Stimulated activated CD4-positive, alpha-beta T cell treated with anti-CD3 and anti-CD28 coated beads, Interleukin-4, amount 100 ng/mL, for 48 hours (primary cell): ENCODE measurements around the gene ZGPAT.
A peak's percentile ranks its signal among the peaks of the same experiment; 100 is the strongest.
"Not testable (repeated sequence)": the region's sequence is repeated elsewhere in the genome, so short reads cannot be mapped to it uniquely, and the experiment has no call there.

Experiments used
- DNase-seq, 2 donors: peaks; one replicate each; pipeline ENCODE4 v3.0.0-alpha.2; 2020; ENCODE audit warnings: low read depth in 2 of 2

The ZGPAT gene, protein sequence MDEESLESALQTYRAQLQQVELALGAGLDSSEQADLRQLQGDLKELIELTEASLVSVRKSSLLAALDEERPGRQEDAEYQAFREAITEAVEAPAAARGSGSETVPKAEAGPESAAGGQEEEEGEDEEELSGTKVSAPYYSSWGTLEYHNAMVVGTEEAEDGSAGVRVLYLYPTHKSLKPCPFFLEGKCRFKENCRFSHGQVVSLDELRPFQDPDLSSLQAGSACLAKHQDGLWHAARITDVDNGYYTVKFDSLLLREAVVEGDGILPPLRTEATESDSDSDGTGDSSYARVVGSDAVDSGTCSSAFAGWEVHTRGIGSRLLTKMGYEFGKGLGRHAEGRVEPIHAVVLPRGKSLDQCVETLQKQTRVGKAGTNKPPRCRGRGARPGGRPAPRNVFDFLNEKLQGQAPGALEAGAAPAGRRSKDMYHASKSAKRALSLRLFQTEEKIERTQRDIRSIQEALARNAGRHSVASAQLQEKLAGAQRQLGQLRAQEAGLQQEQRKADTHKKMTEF

DNA sequence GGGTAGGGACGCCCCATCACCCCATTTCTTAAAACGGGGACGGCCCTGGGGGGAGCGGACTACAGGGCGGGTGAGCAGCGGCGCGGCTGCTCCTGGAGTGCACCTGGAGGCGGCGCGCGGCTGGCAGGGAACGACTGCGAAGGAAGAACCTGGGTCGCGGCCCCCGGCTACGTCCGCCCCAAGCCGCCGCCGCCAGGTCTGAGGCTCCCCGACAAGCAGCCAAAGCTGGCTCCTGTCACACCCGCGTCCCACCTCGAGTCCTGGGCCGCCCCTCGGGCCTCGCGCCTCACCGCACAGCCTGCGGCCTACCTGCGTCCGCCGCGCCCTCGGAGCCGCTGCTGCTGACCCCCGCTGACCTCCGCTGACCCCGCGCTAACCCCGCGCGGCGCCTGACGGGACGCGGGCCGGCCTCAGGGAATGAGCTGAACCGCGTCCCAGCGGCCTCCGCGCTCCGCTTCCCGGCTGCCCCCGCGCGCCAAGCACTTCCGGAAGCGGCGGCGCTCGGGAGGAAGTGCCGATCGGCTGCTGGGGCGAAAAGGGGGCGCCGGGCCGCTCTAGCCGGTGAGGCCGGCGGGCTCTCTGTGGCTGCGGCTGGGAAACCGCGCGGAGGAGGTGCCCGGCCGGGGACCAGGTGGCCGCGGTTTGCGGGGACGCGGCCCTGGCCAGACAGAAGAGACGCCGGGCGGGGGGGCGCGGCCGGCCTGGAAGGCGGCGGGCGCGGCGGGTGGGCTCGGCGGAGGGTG, at the start of gene ZGPAT, which contains the start of gene ARFRP1:
TSS of gene ZGPAT (plus strand) at position 482 of the 743 bp plus-strand sequence. CDS start 542 bp downstream, outside the sequence.
TSS of gene ARFRP1 (minus strand) at position 419 of the 743 bp plus-strand sequence. CDS start 885 bp downstream, outside the sequence.
- DNase-seq, result peak; percentile 78 to 84

DNA sequence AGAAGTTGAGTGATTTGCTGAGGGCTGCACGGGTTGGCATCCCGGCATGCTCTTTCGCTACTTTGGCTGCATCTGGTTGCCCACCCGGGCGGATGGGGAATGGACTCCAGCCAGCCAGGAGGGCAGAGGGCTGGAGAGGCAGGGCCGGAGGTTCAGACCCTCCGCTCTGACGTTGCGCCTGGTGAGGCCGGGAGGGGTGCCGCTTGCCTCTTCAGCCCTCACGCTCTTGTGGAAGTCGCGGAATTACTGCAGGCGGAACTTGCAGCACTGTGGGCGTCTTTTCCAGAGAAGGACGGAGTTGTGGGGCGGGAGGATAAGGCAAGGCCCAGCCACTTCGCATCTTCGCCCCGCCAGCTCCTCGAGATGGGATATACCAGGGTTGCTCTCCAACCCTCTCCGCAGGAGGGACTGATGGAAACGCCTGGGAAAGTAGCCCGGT, 49.1 kb upstream of the ZGPAT start:
- DNase-seq, result no peak

DNA sequence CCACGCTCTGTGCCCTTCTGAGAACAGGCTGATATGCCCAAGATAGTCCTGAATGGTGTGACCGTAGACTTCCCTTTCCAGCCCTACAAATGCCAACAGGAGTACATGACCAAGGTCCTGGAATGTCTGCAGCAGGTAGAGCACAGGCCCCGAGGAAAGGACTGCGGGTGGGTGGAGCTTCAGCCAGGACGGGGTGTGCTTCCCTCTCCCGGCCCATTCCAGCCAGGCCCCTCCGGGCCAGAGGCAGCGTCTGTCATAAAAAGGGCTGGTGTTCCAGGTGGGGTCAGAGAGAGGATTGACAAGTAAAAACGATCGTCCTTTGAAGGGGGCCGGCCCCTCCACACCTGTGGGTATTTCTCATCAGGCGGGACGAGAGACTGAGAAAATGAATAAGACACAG, 48.5 kb upstream of the ZGPAT start:
- no peak for DNase-seq

DNA sequence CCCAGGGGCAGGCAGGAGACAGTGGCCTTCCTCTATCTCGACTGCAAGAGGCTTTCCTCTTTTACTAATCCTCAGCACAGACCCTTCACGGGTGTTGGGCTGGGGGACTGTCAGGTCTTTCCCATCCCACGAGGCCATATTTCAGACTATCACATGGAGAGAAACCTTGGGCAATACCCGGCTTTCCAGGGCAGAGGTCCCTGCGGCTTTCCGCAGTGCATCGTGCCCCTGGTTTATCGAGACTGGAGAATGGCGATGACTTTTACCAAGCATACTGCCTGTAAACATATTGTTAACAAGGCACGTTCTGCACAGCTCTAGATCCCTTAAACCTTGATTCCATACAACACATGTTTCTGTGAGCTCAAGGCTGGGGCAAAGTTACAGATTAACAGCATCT, 47.7 kb upstream of the ZGPAT start:
- DNase-seq, result not testable (repeated sequence)

DNA sequence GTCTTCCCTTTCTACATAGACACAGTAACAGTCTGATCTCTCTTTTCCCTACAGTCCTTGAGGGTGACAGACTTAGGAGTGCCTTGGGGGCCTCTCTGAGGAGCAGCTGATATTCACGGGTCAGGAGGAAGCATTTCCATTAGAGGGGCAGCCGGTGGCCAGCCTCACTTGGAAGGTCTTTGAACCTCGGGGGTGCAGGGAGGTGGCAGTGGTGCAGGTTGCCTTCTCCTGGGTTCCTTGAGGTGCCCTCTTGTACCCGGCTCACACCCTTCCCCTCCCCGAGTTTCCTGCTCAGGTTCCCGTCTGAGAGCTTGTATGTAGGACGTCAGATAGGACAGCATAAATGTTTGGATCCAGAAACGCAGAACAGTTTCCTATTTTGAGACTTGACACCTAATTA, 47.2 kb upstream of the ZGPAT start:
- DNase-seq, result no peak

DNA sequence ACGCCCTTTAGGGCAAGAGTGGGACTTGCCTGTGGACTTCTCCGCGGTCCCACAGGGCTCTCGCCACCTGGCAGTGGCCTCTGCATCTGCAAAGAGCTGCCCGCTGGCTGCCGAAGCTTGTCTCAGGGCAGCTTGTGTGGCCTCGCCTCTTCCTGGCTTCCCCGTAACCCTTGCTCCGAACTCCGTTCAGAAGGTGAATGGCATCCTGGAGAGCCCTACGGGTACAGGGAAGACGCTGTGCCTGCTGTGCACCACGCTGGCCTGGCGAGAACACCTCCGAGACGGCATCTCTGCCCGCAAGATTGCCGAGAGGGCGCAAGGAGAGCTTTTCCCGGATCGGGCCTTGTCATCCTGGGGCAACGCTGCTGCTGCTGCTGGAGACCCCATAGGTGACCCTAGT, 46.7 kb upstream of the ZGPAT start:
- DNase-seq, result no peak

DNA sequence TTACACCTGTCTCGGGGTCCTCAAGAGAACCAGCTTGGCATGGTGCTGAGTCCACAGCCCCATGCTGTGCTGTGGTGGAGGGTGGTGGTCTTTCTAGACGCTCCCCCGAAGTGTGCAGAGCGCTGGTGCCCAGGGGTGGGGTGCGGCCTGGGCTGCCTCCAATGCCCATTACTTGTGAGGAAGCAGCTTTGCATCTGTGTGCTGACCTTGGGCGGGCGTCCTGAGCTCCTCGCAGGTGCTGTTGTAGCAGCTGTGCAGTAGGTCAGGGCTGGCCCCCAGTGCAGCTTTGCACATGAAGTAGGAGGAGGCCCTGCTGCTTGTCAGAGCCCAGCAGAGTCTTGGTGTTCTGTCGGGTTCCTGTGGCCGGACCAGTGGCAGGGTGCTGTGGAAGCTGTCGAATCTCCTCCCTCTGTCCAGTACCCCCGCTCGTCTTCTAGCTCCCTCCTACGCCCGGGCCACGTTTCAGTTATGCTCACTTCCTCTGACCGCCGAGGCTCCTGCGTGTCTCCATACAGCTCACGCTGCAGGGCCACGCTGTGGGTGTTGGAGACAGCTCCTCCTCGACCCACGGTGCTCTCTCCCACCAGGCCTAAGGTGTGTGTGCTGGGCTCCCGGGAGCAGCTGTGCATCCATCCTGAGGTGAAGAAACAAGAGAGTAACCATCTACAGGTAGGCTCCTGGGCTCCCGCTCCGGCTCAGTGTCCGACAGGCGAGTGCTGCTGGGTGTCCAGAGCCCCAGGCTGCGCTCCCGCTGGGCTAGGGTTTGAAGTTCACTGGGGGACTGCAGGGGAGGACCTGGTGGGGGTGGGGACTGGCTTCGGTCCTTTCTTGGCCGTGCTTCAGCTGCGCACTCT, 45.7 kb upstream of the ZGPAT start:
- DNase-seq, result no peak

DNA sequence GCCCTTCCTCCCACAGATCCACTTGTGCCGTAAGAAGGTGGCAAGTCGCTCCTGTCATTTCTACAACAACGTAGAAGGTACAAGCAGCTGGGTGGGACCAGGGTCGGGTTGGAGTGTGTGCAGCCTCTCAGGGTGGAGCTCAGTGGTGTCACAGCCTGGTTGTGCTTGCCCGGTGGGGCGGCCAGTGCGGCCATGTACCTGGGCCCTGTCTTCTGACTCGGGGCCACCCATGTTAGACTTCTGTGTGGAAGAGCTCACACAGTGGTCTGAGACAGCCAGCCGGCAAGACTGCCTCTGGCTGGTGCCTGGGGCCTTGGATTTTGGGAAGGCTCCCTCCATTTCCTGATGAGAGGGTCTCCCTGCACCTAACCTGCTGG, 45.0 kb upstream of the ZGPAT start:
- no peak for DNase-seq

DNA sequence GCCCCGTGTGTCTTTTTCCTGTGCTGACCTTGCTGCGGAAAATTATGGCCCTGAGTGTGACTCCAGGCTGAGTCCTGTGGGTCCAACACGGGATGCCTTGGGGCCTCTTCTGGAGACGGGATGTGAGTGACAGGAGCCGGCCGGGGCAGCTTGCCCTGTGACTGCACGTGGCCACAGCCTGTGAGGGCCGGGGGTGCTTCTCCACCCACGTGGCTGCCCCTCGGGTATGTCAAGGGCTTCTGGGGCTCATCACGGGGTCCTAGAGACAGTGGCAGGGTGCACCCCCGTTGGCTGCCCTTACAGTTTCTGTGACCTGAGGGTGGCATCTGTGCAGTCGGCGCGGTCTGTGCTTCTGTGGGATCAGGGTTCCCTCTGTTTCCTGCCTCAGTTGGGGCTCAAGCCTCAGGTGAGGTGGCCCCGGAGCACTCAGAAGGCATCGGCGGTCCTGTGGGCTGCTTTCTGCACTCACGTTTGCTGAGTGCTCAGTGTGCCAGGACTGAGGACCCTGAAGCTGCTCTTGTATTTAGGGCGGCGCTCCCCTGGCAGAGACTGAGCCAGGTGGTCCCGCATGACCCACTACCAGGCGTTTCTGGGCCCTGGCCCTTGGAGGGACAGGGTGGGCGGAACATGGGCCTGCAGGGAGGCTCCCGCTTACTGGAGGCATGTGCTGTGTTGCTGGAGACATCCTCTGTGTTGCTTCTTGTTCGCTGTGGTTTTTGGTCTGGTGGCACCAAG, 44.3 kb upstream of the ZGPAT start:
- no peak for DNase-seq

DNA sequence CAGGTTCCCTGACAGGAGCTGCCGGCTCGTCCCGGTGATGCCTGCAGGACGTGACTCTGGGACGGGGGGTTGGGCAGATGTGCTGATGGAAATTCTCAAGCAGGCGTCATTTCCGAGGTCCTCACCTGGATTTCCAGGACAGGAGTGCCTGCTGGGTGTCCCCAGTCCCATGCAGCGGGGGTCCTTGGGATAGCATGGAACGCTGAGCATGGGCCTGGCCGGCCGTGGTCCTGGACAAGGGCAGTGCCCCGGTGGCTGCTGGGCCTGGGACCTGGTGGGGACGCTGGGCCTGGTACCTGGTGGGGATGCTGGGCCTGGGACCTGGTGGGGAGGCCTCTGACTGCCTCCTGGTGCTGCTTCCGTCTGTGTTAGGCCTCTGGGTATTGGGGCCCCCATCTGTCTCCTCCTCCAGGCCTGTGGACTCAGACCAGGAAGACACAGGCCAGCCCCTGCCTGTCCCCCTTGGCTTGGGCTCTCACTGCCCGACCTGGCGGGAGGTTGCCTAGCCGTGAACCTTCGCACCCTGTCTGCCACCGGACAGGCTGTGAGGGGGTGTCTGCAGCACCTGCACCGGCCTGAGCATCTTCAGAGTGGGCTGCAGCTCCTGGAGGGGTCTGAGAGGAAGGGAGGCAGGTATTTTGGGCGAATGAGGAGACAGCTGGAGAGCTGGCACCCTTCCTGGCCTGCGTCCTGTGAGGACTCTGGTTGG, 43.5 kb upstream of the ZGPAT start:
- DNase-seq, result no peak

DNA sequence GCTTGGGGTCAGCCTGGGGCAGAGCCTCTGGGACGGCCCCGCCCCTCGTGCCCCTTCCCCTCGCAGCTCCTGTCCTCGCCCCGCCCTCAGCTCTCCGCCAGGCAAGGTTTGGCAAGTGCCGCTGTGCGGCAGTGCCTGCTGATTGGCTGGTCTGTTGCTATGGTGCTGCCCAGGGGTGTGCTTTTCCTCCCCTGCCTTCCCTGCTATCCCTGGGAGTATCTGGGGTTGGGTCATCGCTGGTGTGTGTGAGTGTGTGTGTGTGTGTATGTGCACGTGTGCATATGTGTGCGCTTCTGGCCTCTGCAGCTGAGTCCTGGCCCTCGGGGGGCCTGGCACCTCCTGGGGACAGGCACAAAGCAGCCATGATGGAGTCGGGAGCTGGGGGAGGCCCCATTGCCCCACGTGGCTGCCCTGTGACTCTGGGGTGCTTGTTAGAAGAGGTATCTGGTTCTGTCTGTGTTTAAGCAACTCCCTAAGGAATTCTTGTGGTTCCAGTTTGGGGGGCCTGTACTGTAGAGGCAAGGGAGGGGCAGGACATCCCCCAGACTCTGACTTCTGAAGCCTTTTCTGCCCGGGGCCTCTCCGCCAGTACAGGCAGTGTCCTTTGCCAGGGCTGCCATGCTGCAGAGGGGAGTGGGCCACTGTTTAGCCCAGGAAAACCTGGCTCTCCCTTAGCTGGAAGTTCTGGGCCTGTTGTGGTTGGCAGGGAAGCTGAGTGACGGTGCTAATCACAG, 42.8 kb upstream of the ZGPAT start:
- DNase-seq, result no peak

DNA sequence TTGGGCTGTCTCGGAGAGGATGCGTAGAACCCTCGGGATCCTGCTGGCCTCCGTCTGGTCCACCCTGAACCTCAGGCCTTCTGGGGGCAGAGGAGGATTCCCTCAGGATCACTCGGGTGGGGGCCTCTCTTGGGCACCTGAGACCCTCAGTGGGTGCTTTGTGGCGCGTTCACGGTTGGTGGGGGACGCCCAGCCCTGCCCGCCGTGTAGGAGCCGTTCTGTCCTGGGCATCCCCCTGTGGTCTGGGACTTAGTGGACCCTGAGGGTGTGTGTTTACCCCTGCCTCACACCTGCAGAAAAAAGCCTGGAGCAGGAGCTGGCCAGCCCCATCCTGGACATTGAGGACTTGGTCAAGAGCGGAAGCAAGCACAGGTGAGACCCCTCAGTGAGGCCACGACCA, 42.1 kb upstream of the ZGPAT start:
- DNase-seq, result no peak

DNA sequence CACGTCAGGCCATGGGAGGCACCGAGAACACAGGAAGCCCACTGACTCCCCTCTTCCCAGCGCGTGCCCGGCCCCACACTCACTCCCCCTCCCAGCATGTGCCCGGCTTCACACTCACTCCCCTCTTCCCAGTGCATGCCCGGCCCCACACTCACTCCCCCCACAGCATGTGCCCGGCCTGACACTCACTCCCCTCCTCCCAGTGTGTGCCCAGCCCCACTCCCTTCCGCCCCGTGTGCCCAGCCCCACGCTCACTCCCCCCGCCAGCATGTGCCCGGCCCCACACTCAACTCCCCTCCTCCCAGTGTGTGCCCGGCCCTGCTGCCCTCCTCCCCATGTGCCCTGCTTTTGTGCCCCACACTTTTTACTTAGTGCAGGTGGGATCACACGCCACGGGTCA, 40.0 kb upstream of the ZGPAT start:
- DNase-seq, result no peak

DNA sequence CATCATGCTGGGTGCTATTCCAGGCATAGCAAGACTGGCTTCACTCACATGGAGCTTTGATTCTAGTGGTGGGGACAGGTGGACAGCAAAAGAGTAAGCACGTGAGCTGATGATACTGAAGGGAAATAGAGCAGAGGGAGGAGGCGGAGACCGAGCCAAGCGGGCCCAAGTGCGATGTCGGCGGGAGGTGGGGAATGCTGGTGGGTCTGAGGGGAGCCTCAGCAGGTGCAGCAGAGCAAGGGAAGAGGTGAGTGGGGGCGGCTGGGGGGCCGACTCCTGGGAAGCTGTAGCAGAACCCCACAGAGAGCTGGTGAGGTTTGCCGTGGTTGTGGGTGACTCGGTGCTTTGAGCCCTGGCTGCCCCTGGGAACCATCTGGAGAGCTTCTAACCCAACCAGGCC, 39.5 kb upstream of the ZGPAT start:
- DNase-seq, result no peak

DNA sequence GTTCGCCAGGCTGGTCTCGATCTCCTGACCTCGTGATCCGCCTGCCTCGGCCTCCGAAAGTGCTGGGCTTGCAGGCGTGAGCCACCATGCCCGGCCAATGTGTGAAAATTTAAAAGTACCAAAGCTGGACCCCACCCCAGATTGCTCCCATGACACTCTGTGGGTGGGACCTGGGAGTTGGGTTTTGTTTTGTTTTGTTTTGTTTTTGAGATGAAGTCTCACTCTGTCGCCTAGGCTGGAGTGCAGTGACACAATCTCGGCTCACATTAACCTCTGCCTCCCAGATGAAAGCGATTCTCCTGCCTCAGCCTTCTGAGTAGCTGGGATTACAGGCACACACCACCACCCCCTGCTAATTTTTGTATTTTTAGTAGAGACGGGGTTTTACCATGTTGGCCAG, 36.1 kb upstream of the ZGPAT start:
- DNase-seq, result not testable (repeated sequence)

DNA sequence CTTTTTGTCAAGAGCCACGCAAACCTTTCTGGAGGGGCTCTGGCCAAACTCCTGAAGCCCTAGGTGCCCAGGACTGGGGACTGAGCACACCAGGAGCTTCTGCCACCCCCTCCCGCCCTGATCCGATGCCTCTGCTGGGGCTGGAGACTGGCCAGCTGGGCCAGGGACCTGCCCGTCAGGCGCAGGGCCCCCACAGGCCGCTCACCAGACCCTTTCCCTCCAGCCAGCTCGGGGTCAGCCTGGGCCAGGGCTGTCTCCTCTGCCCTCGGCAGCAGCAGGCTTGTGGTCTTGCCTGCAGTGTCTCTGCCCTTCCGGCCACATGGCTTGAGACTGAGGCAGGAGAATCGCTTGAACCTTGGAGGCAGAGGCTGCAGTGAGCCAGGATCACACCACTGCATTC, 35.2 kb upstream of the ZGPAT start:
- DNase-seq, result no peak

DNA sequence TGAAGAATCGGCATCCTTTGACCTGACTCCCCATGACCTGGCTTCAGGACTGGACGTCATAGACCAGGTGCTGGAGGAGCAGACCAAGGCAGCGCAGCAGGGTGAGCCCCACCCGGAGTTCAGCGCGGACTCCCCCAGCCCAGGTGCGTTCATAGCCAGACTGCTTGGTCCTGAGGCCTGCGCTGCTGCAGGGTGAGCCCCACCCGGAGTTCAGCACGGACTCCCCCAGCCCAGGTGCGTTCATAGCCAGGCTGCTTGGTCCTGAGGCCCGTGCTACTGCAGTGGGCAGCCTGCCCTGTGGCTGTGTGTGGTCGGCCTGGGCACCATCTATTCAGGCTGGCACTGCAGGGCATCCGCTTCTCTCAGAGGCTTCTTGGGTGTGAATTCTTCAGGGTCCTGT, 33.9 kb upstream of the ZGPAT start:
- DNase-seq, result no peak

DNA sequence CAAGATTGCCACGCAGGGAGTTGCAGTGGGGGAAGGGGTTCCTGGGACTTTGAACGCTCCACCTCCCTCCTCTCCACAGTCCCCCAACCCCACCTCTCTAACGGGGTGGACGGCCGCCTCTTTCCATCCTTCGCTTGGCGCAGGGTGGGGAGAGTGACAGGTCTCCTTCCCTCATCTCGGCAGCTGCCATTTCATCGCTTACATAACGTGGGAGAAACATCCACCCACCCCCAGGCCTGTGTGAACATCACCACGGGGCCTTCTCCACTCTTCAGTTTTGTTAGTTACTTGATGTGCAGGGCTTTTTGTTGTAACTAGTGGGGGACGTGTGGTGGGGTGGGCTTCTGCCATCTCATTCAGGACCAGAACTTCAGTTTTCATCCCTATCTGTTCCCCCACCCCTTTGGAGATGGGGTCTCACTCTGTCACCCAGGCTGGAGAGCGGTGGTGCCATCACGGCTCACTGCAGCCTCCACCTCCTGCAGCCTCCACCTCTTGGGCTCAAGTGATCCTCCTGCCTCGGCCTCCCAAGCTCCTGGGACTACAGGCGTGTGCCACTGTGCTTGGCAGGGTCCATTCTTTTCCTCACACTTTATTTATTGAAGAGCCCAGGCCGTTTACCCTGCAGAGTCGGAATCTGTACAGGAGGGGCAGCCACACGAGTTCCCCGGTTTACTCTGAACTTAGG, 32.0 kb upstream of the ZGPAT start:
- DNase-seq, result no peak

DNA sequence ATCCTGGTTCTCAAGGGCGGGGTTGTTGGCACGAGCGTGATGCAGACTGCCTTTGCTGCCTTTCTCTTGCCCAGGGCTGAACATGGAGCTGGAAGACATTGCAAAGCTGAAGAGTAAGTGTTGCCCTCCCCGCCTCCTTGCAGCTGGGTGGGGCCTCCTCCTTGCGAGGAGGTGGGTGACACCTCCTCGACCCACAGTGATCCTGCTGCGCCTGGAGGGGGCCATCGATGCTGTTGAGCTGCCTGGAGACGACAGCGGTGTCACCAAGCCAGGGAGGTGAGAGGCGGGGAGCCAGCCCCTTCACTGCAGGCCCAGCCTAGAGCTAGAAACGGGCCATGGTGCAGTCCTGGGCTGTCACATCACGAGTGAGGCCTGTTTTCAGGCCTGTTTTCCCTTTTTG, 29.8 kb upstream of the ZGPAT start:
- no peak for DNase-seq
